Epidermal melanocyte (primary cell): ENCODE results near the gene KBTBD8.

Experiments
- DNase-seq: peaks from one replicate; pipeline ENCODE4 v3.0.0; 2011; ENCODE audit warnings: low spot score; ENCODE audit not compliant: insufficient read length

The KBTBD8 gene

DNA sequence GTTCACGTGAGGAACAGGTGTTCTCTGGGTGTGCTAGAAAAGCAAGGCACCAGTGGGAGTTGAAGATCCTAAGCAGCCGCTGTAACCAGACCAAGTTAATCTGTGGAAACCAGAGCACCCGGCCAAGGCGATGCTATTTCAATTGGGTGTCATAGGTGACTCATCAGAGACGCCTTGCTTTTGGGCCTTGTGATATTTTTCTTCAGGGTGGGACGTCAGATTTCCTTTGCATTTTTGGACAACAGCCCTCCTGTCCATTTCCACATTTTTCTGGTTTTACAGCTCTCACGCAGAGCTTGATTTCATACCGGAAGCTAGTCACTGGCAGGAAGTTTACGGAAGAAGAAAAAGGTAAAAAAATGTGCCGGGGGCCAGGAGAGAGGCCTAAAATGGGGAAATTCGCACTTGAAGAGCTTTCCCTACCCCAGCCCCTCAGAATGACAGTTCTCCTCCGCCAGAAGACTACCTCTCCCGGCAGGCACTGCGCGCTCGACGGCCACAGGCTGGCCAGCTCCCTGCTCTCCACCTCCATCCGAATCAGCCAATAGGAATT, 471 bp upstream of the KBTBD8 start:
- no peak for DNase-seq

- DNase-seq, result no peak
Measured at GRCh38 chr3:66998904-66999235, 763 bp downstream of the KBTBD8 start.

GRCh38 chr3:67000009-67000408, 1.9 kb downstream of the KBTBD8 start:
- no peak for DNase-seq

DNA sequence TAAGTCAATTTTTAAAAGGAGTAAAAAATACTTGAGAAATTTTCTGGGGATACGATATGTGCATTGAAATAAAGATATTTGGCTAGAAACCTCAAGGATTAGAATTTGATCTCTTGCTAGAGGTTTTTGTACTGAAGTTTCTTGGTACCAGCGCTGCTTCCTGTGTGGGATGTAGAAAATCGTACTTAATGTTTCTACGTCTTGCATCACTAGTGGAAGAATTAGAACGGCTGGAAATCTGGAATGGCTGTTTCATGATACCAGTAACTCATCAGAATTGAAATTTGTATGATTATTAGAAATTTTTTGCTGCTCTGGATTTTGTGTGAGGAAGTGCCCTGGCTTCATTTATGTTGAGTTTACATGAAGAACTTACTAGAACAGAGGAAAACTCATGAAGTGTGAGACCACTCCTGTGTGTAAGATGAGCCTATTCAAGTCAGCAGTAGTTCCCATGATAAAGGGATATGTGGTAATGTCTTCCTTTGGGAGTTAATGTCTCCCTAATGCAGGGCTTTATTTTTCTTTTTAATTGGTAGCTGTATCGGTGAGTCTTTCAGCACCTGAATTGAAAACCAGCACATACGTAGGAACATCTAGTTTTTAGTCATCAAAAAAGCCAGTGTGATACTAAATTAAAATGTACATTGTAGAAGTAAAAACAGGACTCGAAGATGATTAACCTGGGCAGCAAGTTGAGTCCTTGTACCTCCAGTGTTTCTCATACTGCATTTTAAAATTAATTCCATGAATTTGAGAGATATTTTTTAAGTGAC, 3.2 kb downstream of the KBTBD8 start:
- no peak for DNase-seq

DNA sequence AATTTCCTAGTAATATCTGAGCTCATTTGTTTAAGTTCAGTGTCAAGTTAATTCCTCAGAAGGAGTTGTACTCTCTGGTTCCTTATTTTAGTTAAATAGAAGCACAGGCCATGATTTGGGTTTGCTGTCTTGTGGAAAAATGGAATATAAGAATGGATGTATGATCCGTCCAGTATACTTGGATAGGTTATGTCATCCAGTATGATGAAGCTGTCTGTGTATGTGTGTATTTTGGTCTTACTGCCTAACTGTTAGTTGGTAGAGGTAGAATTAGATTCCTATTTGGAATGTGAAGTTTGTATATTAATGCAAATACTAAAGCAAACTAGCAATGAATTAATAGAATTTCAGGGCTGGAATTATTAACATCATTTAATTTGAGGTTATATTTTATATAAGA, 7.9 kb downstream of the KBTBD8 start:
- no peak for DNase-seq

- no peak for DNase-seq
Measured at GRCh38 chr3:67006460-67006859, 8.4 kb downstream of the KBTBD8 start.

DNA sequence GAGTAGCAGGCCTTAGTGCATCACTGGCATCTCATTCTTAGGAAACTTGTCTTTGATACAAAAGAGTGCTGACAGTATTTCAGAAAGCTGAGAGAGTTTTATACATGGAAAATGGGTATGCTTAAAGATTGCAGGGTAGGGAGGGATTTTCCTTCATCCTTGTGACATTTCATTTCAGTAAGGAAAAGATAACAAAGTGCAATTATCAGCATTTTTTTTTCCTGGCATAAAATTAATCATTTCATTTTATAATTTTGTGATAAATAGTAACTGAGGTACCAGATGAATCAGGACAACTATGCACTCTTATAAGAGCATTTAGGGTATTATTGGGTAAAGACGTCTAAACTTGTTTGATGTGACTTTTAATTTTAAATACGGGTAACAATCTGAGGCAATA, 10.3 kb downstream of the KBTBD8 start:
- no peak for DNase-seq

DNA sequence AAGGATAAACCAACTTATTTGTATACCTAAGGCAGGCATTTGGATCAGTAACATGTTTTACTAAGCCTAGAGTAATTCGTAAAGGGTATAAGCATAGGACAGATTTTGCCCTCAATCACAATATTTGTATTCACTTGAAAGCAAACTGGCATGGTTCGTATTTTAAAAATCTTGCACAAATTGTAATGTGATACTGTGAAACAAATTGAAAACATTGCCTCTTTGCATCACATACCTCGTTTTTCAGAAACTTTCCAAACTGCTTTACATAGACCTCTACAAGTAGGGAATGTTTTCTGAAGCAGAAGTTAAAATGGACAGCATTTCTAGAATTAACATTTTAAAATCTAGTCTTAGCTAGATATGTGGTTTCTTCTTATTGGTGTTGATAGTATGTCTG, 11.6 kb downstream of the KBTBD8 start:
- no peak for DNase-seq

- DNase-seq, result no peak
Measured at GRCh38 chr3:67011414-67012131, 13.5 kb downstream of the KBTBD8 start.

- DNase-seq, result no peak
Measured at GRCh38 chr3:67012564-67012963, 14.5 kb downstream of the KBTBD8 start.

GRCh38 chr3:67015702-67016484, 17.8 kb downstream of the KBTBD8 start:
- DNase-seq, result no peak

DNA sequence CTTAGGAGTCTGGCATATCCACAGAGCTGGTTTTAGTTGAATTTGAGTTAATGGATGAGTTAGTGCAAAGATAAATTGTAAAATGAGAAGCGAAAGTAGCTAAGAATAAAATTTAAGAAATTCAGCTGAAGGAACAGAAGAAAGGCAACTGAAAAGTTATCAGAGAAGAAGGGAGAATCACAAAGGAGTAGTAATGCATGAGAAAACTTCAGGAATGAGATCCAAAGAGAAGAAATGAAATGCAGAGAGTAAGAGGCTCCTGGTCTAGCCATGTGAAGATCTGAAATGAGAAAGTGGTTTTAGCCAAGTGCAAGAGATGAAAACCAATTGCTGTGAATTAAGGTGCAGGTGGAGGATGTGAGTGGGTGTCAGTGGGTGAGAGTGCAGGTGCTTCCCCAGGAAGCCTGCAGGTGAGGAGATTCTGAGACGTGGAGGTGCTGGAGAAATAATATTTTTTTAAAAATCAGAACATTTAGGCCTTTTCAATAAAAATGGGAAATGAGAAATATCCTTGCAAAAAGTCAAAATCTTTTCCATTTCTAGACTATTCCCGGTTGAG, 18.5 kb downstream of the KBTBD8 start:
- no peak for DNase-seq

DNA sequence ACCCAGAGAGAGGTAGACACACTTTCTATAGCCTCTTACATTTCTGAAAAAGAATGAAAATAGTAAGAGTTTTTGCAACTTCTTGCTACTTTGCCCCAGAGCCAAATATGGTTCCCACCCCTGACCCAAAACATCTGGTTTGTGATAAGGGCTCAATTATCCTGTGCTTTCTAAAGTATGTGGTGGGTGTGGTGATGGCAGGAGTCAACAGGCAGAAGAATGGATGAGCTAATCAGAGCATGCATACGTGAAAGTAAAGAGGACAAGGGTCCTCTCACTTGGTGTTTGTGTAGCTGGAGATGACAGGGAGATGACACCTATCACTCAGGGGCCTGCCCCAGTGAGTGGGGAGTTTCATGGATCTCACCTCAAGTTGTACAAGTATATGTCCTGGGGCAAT, 19.1 kb downstream of the KBTBD8 start:
- DNase-seq, result no peak

- no peak for DNase-seq
Measured at GRCh38 chr3:67018105-67018788, 20.1 kb downstream of the KBTBD8 start.

DNA sequence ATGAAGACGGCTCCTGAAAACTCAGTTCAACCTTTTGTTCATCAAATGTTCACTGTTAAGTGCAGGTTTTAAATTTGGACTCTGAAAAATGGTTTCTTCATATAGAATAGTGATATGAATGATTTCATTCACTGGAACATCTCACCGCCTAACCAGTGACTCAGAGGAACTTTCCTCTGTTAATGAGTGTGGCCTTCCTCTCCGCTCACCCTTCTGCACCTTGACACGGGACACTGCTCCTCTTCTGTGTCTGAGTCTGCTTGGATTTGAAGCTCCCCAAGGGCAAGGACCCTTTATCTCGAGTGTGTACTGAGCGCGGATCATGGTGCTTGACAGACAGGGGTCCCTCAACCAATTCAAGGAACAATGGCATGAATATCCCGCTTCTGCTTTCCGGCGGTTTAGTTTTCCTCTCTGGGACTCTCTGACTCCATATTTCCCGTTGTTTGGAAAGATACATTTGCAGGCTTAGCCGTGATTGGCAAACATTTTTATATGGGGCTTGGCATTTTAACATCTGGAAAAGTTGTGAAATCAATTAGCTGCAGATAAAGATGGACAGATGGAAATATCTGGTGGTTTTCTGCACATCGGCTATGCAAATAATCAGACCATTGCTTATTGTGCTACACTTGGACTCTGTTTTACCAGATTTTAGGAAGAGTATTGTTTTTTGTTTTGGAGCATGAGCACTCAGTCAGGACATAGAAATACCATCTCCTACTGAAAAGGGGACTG, 20.9 kb downstream of the KBTBD8 start:
- DNase-seq, result no peak

- no peak for DNase-seq
Measured at GRCh38 chr3:67028001-67028784, 30.1 kb downstream of the KBTBD8 start.

GRCh38 chr3:67030785-67031740, 33.0 kb downstream of the KBTBD8 start:
- no peak for DNase-seq

GRCh38 chr3:67031986-67032385, 33.9 kb downstream of the KBTBD8 start:
- DNase-seq, result no peak
